Hindlimb muscle (tissue), 1 donor: Measurements from ENCODE around the gene PUM2. TPM values are rescaled to one million over a fixed set of nuclear protein-coding genes. Genes with fewer than 3 reads are reported as not detected.

Source experiments
- DNase-seq: peaks from one replicate; pipeline ENCODE4 v3.0.0-alpha.2; 2013
- polyA plus RNA-seq: library from polyadenylated mRNA; unstranded; fragments of 120-200 nt; gene quantifications from one replicate; pipeline ENCODE4 v1.2.1, GENCODE V29; 2013; ENCODE audit not compliant: insufficient read length

The PUM2 gene
- polyA plus RNA-seq, 1 donor: 59.7 TPM

DNA sequence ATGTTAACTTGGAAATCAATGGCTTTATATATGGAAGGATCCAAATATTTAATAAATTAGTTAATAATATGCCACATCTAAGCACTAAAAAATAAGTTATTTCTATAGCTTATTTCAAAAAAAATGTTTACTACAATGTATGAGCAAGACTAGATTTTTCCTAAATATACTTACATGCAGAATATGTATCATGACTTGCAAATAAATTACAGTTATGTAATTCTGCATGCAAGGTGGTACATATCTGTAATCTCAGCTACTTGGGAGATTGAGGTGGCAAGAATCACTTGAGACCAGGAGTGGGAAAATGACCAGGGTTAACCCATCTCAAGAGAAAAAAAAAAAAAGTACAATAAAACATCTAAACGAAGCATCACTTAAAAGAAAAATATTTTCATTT, 11.6 kb downstream of the PUM2 start:
- no peak for DNase-seq

DNA sequence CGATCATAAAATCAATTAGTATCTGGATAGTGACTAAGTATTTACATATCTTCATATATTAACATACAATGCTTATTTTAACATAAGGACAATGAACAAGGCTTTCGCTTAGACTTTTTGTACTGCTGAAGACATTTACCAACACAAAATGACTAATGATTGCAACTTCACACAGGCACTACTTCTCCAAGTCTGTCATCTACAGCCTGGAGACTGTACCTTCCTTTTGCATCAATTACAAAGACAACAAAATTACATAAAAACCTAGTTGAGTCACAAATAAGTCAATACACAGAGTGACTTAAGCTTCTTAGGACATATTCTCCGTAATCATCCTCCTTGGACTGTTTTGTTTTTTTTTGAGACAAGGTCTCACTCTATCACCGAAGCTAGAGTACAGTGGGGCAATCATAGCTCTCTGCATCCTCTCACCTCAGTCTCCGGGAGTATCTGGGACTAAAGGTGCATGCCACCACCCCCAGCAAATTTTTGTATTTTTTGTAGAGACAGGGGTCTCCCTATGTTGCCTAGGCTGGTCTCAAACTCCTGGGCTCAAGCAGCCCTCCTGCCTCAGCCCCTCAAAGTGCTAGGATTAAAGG, 15.9 kb downstream of the PUM2 start:
- DNase-seq: no peak

DNA sequence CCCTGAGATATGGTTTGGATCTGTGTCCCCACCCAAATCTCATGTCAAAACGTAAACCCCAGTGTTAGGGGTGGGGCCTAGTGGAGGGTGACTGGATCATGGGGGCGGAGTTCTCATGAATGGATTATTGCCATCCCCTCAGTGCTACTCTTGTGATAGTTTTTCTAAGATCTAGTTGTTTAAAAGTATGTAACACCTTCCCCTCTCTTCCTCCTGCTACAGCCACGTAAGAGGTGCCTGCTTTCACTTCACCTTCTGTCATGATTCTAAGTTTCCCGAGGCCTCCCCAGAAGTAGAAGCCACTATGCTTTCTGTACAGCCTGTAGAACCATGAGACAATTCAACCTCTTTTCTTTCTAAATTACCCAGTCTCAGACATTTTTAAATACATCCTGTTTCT, 16.9 kb downstream of the PUM2 start:
- DNase-seq: no peak

DNA sequence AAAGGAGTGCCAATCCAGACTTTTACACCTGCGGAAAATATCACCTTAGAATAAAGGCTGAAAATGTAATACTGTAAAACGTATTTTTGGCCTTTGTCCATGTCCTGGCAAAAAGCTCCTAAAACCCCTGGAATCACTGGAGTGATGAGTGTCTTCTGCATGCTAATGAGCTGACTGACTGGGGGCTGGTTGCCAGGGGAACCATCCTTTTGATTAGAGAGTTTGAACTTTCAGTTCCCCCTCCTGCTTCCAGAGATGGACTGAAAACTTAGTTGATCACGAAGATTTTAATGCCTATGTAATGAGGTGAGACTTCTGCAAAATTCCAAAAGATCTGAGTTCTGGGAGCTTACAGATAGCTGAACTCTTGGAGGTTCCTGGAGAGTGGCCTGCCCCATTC, 20.5 kb downstream of the PUM2 start:
- no peak for DNase-seq

DNA sequence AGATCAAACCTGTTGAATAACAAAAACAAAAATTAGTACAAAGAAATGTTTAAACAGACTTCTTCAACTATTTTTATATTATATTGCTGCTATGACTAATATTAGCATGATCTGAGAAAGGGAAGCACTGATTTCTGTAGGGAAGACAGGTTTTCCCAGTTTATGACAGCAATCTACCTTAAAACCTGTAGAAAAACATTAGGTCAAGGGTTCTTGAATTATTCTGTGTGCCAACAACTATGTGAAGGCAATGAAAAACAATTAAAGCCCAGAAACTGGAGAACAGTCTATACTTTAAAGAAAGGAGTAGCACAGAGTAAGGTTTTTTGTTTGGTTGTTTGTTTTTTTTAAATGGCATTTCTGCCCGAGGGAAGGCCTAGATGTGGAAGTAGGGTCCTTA, 23.3 kb downstream of the PUM2 start:
- DNase-seq: no peak

DNA sequence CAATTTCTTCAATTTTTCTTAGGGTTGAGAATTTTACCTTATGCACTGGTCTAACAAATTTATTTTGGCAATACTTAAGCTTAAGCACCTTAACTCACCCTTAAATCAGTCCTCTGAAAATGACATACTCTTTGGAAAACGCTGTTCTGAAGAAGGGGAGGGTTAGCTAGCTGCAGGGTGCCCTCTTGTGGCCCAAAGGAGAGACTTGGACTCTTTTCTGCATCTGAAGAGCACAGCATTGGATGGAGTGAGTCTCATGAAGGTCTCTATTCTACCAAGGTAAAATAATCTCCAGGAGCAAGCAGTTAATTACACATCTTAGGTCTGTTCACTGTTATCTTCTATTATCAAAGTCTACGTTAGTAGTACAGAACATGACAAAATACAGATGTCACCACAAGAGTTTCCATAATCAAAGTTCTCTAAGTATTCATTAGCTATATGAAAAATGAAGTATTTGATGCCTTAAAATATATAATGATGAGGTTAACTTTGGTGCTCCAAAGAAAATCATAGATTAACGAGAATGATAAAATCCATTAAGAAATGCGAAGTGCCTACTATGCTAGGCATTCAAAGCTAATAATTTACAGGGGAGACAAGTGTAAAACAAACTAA, 24.4 kb downstream of the PUM2 start:
- peak; percentile 33 for DNase-seq

DNA sequence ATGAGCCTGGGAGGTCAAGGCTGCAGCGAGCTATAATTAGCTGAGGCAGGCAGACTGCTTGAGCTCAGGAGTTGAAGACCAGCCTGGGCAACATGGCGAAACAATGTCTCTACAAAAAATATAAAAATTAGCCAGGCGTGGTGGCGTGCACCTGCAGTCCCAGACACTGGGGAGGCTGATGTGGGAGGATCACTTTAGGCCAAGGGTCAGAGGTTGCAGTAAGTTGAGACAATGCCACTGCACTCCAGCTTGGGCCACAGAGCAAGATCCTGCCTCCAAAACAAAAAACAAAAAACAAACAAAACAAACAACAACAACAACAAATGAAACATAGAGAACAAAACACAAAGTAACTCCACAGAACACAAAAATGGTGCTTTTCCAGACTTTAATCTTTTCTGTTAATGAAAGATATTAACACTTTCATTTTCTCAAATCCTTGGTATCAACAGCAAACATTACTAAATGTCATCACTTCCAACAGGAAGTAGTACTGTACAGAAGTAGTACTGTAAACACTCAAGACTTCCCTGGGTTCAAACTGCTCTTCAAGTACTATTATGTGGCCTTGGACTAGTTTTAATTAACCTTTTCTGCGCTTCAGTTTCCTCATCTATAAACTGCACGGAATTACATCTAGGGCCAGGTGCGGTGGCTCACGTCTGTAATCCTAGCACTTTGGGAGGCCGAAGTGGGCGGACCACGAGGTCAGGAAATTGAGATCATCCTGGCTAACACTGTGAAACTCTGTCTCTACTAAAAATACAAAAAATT, 27.9 kb downstream of the PUM2 start:
- no peak for DNase-seq

DNA sequence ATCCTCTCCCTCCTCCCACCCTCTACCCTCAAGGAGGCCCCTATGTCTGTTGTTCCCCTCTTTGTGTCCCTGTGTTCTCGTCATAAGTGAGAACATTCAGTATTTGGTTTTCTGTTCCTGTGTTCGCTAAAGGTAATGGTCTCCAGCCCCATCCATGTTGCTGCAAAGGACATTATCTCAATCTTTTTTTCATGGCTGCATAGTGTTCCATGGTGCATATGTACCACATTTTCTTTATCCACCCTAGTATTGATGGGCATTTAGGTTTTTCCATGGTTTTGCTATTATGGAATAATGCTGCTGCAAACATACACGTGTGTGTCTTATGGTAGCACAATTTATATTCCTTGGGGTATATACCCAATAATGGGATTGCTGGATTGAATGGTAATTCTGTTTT, 33.0 kb downstream of the PUM2 start:
- no peak for DNase-seq

DNA sequence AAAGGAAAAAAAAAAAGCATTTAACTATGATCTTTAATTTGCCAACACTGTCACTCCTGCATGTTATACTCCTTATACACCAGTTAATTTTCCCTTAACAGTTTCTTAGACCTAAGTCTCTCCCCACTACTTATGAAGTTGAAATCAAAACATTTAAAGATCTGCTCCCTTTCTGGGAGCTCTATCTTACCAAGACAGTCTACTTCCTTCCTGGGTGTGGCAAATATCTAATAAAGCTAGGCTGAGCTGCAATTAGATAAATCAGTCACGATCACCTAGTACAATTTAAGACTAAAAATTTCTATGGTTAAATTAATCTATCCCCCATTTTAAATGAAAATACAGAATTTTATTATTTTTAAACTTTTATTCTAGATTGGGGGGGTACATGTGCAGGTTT, 33.4 kb downstream of the PUM2 start:
- DNase-seq: no peak

DNA sequence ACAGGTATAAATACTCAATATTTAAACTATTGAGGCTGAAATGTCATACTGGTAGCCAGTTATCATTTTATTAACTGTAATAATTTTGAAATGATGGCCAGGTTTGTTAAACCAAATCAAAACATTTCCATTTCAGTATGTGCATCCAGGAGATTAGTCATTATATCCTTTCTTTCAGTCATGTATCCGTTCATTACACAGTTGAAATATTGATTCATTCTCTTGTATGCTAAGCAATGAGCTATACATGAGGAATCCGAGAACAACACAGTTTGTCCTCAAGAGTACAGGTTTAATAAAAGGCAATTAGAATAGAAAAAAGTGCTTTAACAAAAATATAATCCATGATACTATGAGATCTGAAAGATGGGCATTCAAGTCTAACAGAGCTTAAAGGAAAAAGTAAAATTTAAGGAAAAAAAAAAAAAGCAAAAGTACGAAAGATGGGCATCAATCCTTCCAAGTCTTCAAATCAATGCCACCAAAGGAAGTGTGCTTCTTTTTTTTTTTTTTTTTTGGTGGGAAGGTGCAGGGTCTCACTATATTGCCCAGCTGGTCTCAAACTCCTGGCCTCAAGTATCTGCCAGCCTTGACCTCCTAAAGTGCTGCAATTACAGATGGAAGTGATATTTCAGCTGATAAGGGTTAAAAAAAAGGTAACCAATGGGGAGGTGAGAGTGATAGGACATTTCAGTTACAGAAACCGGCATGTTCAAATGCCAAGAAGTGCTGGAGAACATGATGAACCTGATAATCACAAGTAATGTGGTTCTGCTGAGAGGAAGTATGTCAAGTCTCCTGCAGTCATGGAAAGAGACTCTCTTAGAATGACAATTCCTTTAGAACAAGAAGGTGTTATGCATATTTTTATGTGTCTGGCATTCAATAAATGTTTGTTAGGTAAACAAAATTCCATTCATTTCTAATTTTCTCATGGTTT, 35.8 kb downstream of the PUM2 start:
- DNase-seq: no peak

DNA sequence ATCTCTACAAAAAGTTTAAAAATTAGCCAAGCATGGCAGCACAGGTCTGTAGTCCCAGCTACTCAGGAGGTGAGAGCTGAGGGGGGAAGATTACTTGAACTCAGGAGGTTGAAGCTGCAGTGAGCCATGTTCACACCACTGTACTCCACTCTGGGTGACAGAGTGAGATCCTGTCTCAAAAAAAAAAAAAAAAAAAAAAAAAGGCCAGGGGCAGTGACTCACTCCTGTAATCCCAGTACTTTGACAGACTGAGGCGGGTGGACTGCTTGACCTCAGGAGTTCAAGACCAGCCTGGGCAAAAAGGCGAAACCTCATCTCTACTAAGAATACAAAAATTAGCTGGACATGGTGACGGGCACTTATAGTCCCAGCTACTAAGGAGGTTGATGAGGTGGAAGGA, 37.0 kb downstream of the PUM2 start:
- DNase-seq: no peak

DNA sequence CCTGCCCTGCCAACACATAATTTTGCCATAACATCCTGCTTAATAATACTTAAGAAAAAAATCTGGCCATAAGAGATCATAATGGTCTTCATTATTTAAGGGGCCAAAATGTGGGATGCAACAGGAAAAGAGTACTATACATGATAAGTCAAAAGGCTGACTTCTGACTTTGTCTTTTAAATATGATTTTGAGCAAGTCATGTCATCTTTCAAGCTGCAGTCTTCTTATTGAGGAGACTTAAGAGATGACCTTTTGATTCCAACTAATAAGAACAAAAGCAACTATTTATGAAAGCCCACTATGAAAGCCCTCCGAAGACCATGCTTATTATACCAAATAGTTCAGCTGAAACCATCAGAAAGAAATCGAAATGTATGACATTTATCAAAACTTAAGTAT, 41.6 kb downstream of the PUM2 start:
- no peak for DNase-seq

DNA sequence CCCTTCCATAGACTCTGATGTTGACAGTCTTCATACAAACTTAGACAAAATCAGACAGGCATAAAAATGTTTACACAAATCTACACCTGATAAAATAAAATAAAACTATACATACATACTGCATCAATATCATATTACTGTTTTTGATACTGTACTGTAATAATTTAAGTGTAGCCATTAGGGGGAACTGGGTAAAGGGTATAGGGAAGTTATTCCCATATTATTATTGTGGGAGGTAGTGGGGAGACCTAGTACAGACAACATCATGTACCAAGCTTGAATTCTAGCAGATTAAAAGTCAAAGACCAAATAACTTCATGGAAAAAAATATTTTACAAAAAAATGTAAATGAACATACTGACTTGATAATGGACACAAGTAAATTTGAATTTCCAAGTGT, 43.3 kb downstream of the PUM2 start:
- DNase-seq: no peak

DNA sequence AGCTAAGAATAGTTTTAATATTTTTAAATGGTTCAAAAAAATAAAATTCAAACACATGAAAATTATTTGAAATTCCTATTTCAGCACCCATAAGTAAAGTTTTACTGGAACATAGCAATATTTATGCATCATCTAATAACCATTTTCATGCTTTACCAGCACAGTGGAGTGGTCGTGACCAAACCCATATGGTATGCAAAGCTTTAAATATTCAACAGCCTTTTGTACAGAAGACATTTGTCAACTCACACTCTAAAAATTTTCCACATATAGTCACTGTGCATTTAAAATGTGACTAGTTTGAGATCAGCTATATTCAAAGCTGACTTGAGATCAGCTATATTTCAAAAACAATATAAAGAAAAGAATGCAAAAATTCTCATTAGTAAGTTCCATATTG, 46.2 kb downstream of the PUM2 start:
- no peak for DNase-seq

DNA sequence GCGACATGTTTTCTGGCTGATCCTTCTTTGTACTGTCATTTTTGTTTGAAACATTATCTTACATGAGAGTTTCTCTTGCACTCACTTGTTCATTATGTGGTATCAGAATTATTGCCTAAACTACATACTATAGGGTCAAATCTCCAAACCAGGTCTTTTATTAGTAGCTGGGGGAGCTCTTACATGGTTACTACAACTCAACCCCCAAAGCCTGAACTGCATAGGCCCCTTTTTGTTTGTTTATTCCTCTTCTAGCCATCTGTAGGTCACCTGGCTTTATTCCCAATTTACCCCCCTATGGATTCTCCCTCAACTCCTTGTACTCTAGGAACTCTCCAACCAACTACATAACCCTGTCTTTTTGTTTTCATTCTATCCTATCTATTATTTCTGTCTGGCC, 46.7 kb downstream of the PUM2 start:
- no peak for DNase-seq

DNA sequence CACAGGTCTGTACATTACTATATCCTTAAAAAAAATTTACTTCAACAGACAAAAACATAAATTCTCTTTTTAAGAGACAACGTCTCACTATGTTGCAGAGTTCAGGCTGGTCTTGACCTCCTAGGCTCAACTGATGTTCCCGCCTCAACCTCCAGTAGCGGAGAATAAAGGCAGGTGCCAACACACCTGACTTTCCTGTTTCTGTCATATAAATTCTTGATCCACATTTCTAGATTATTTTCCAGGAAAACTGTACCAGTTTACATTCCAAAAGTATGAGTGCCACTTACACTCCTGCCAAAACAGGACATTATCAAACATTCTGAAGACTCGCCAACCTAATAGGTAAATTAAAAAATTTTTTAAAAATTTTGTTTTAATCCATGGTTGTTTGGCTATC, 48.6 kb downstream of the PUM2 start:
- no peak for DNase-seq

DNA sequence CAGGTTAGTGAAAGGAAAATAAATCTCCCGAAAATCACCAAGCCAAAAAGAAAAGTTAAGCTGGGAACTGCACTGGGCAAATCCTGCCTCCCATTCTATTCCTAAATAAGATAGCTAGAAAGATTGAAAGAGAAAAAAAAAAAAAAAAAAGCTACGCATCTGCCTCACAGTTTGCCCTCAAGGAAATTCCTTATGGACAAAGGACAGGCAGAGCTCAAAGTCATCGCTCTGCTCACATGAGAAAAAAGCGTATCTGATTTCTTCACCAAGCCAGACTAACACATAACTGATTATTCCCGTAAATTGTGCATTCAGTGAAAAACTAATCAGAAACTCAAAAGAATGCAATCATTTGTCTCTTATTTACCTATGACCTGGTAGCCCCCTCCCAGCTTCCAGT, 50.0 kb downstream of the PUM2 start:
- DNase-seq: no peak

DNA sequence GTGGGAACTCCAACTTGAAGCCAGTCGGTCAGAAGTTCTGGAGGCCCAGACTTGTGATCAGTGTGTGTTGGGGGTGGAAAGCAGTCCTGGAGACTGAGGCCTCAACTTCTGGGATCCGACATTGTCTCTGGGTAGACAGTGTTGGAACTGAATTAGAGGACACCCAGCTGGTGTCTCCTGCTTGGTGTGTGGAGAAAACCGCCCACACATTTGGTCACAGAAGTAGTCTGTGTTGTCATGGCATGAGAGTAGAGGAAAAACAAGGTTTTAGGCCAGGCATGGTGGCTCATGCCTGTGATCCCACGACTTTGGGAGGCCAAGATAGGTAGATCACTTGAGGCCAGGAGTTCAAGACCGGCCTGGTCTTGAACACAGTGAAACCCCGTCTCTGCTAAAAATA, 51.5 kb downstream of the PUM2 start:
- DNase-seq: no peak

DNA sequence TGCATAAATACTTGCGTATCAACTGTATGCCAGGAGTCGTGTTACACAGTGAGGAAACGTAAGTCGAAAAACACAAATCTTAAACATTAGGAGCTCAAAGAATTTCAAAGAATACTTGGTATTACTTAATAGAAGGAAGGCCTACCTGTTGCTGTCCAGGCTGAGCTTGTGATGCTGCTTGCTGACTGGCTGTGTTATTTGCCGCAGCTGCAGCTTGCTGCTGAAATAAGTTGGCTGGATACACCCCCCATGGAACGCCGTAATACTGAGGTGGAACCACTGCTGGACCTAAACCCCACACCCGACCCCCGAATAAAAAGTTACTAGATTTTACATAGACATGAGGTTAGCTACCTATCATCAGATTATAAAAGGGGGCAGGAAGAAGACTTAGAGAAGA, 56.4 kb downstream of the PUM2 start:
- DNase-seq: no peak

DNA sequence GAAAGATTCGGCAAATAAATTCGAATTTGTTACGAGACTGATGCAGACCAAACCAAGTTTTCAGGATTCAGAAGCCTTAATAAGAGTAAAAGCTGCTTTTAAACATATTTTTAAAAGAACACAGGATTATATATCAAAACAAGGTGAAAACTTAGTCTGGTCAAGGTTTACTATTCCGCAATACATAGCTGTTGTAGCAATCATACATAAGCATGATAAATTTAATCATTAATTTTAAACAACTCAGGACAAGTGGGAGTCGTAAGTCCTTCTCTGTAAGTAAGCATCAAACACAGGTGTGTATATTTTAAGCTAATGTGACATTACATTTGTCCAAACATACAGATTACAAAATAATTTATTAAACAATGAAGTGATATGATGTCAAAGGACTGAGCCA, 57.7 kb downstream of the PUM2 start:
- DNase-seq: no peak

DNA sequence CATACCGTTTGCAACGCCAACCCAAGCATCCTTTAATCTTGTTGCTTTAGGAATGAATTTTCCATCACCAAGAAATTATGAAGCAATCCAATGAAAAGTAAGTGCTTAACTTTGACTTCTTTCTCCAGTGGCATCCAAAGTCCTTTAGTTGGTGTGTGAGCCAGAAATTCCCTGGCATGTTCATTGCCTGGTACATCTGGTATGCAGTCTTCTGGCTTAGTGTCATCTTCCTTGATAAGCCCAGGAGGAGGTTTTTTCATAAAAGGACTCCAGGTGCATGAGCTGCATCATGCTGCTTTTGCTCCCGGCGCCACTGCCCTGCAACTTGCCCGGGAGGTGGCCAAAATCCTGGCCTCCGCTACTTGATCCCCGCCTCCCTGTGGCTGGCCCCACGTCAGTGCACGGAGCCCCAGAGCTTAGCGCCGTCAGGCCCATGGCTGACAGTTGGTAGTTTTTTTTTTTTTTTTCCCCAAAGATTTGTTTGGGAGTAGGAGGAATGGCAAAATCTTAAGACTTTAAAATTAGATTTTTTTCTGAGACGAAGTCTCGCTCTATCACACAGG, 58.7 kb downstream of the PUM2 start:
- DNase-seq: no peak

DNA sequence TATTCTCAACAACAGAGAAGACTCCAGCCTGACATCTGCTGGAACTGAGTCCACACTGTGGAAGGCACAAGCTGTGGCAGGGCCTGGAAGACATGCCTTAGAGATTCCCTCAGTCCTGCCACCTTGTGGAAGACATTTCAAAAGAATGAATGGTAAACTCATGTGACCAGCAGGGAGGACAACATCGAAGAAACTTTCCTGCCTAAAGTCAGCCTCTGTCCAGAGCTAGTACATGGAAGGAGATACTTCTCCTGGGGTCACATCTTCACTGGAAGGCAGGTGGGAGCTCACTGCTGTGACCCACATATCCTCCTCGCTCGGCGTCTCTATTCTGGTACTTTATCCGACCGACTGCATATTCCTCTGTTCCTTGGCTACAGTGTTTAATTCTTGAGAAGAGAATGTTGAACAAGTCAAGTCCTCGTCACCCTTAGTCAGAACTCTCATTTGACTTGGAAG, 59.5 kb downstream of the PUM2 start:
- DNase-seq: peak; percentile 33
